ENCODE data around the gene TMC5.

The TMC5 gene

GRCh38 chr16:19521471-19522396, 104.1 kb downstream of the TMC5 start, which contains the start of gene GDE1:
TSS of gene GDE1 (minus strand) at chr16:19522098. CDS start at chr16:19521964, 134 bp downstream.
- peak; percentile 82 for DNase-seq (ENCODE audit: low read depth)
- TF ChIP-seq CTCF (conservative IDR thresholded peaks at IDR 0.05; ENCODE audit: control insufficient read depth, insufficient read depth, low read depth, low read length) = peak; percentile 25

GRCh38 chr16:19522397-19522732, 104.7 kb downstream of the TMC5 start:
- no peak for TF ChIP-seq CTCF (conservative IDR thresholded peaks at IDR 0.05; ENCODE audit: control insufficient read depth, insufficient read depth, low read depth, low read length)
- DNase-seq (ENCODE audit: low read depth) = no peak
- no peak overlapping the region for H3K4me3 ChIP-seq (ENCODE audit: control insufficient read depth, low read depth, low read length)

More at GRCh38 chr16:19521471-19522396, 104.1 kb downstream of the TMC5 start, which contains the start of gene GDE1:
- H3K4me3 ChIP-seq (ENCODE audit: control insufficient read depth, low read depth, low read length) = peak within 1 kb of the TSS; percentile 92

- no peak for TF ChIP-seq CTCF (conservative IDR thresholded peaks at IDR 0.05; ENCODE audit: control insufficient read depth, insufficient read depth, low read depth, low read length)
- H3K4me3 ChIP-seq (ENCODE audit: control insufficient read depth, low read depth, low read length) = no peak overlapping the region
- no peak for DNase-seq (ENCODE audit: low read depth)
These were observed 105.1 kb downstream of the TMC5 start for GRCh38 chr16:19522760-19523159.

- DNase-seq (ENCODE audit: low read depth) = no peak
- no peak for TF ChIP-seq CTCF (conservative IDR thresholded peaks at IDR 0.05; ENCODE audit: control insufficient read depth, insufficient read depth, low read depth, low read length)
- H3K4me3 ChIP-seq (ENCODE audit: control insufficient read depth, low read depth, low read length) = no peak overlapping the region
These were observed 105.5 kb downstream of the TMC5 start for GRCh38 chr16:19523184-19523558.

- no peak for TF ChIP-seq CTCF (conservative IDR thresholded peaks at IDR 0.05; ENCODE audit: control insufficient read depth, insufficient read depth, low read depth, low read length)
These were observed 106.1 kb downstream of the TMC5 start, which contains the start of gene CCP110 for GRCh38 chr16:19523559-19524355. TSS of gene CCP110 (plus strand) at chr16:19523942. CDS start at chr16:19527882, 3,940 bp downstream.

GRCh38 chr16:19524356-19524615, 106.6 kb downstream of the TMC5 start:
- H3K4me3 ChIP-seq (ENCODE audit: control insufficient read depth, low read depth, low read length) = peak overlapping the region; percentile 94
- no peak for DNase-seq (ENCODE audit: low read depth)
- no peak for TF ChIP-seq CTCF (conservative IDR thresholded peaks at IDR 0.05; ENCODE audit: control insufficient read depth, insufficient read depth, low read depth, low read length)

More at GRCh38 chr16:19523559-19524355, 106.1 kb downstream of the TMC5 start, which contains the start of gene CCP110:
- peak within 1 kb of the TSS; percentile 94 for H3K4me3 ChIP-seq (ENCODE audit: control insufficient read depth, low read depth, low read length)
- peak; percentile 95 for DNase-seq (ENCODE audit: low read depth)

All from fibroblast of mammary gland (primary cell).